ENCODE measurements around the gene CEP85L. TPM values are rescaled to one million over a fixed set of nuclear protein-coding genes. Genes with fewer than 3 reads are reported as not detected.

The CEP85L gene
- total RNA-seq, 1 experiment from 2014 or later: 4.9 TPM

GRCh38 chr6:118535176-118535844, 116.1 kb downstream of the CEP85L start:
- ATAC-seq (no peak), DNase-seq (ENCODE audit: low read depth, low spot score) (no peak)
- intact Hi-C loops (cut with micrococcal nuclease): no loop called here
- Histone ChIP-seq H4K20me1 (ENCODE audit: insufficient read depth) (no peaks in the 10 kb centered on the region), H3K4me3 (replicated peaks in 1 of 2; ENCODE audit: low read depth in 1 of 2, low read length in 2 of 2) (no peak overlapping the region), H3K9me2 (ENCODE audit: insufficient read depth) (no peaks in the 10 kb centered on the region), H3K9me3 (ENCODE audit: control insufficient read depth in 1 of 2, insufficient read depth in 1 of 2, low read depth in 1 of 2, low read length in 2 of 2) (no peaks in the 10 kb centered on the region), H3K79me2 (ENCODE audit: insufficient read depth, low read length) (no peaks in the 10 kb centered on the region), H3K36me3 (ENCODE audit: control insufficient read depth in 1 of 2, insufficient read depth in 2 of 2, low read length in 2 of 2) (no peaks in the 10 kb centered on the region), H3K27ac (ENCODE audit: low read depth, low read length) (no peak overlapping the region), H3K27me3 (ENCODE audit: insufficient read depth, low read length) (no peaks in the 10 kb centered on the region), H3K4me1 (ENCODE audit: control insufficient read depth in 1 of 2, insufficient read depth in 2 of 2, low read length in 2 of 2) (no peaks in the 10 kb centered on the region), H3K4me2 (ENCODE audit: low read length) (no peak overlapping the region), H2AFZ (ENCODE audit: low read depth, low read length, poor library complexity, severe bottlenecking) (no peak overlapping the region), H3K9ac (ENCODE audit: low read length) (no peak overlapping the region)
- TF ChIP-seq YY1 (IDR thresholded peaks at IDR 0.05; ENCODE audit: extremely low read depth, insufficient replicate concordance, low read depth, low read length): no peak
- TF ChIP-seq FOSL1 (IDR thresholded peaks at IDR 0.05; ENCODE audit: low read depth): no peak
- no peak for TF ChIP-seq EZH2 (IDR thresholded peaks at IDR 0.05)
- TF ChIP-seq TCF7L2 (IDR thresholded peaks at IDR 0.05; ENCODE audit: borderline replicate concordance, extremely low read depth, insufficient read depth, insufficient read length): no peak
- TF ChIP-seq MAX (IDR thresholded peaks at IDR 0.05): no peak
- ChIA-PET POLR2A (no interaction called here), CTCF (no interaction called here), RAD21 (ENCODE audit: low non-redundant PET in 1 of 2, low total read pairs in 2 of 2, uncharacterized antibody in 2 of 2, unreplicated experiment in 2 of 2) (no interaction called here)
- no TSS peak for BruUV-seq (replicated peaks)

GRCh38 chr6:118530942-118531341, 120.4 kb downstream of the CEP85L start:
- H3K36me3 ChIP-seq (ENCODE audit: control insufficient read depth in 1 of 2, insufficient read depth in 2 of 2, low read length in 2 of 2): no peaks in the 10 kb centered on the region

More at GRCh38 chr6:118530942-118531341, 120.4 kb downstream of the CEP85L start:
- H3K4me1 ChIP-seq (ENCODE audit: control insufficient read depth in 1 of 2, insufficient read depth in 2 of 2, low read length in 2 of 2): no peaks in the 10 kb centered on the region
- intact Hi-C loops (cut with micrococcal nuclease): no loop called here
- DNase-seq (ENCODE audit: low read depth, low spot score): no peak
- CTCF ChIA-PET: no interaction called here
- POLR2A ChIA-PET: no interaction called here
- H3K79me2 ChIP-seq (ENCODE audit: insufficient read depth, low read length): no peaks in the 10 kb centered on the region
- no peak overlapping the region for H3K9ac ChIP-seq (ENCODE audit: low read length)
- RAD21 ChIA-PET (ENCODE audit: low non-redundant PET in 1 of 2, low total read pairs in 2 of 2, uncharacterized antibody in 2 of 2, unreplicated experiment in 2 of 2): no interaction called here
- no TSS peak for BruUV-seq (replicated peaks)
- H4K20me1 ChIP-seq (ENCODE audit: insufficient read depth): no peaks in the 10 kb centered on the region
- H3K9me3 ChIP-seq (ENCODE audit: control insufficient read depth in 1 of 2, insufficient read depth in 1 of 2, low read depth in 1 of 2, low read length in 2 of 2): no peaks in the 10 kb centered on the region
- no peak for TF ChIP-seq POLR2A (IDR thresholded peaks at IDR 0.05; ENCODE audit: borderline replicate concordance, extremely low read depth, insufficient read depth, insufficient read length)
- no peak for TF ChIP-seq MAX (IDR thresholded peaks at IDR 0.05)
- no peak for TF ChIP-seq JUND (IDR thresholded peaks at IDR 0.05)
- TF ChIP-seq ZFX (IDR thresholded peaks at IDR 0.05): no peak
- H2AFZ ChIP-seq (ENCODE audit: low read depth, low read length, poor library complexity, severe bottlenecking): no peak overlapping the region
- no peaks in the 10 kb centered on the region for H3K9me2 ChIP-seq (ENCODE audit: insufficient read depth)
- H3K4me2 ChIP-seq (ENCODE audit: low read length): no peak overlapping the region
- H3K27me3 ChIP-seq (ENCODE audit: insufficient read depth, low read length): no peaks in the 10 kb centered on the region
- H3K4me3 ChIP-seq (replicated peaks in 1 of 2; ENCODE audit: low read depth in 1 of 2, low read length in 2 of 2): no peak overlapping the region
- H3K27ac ChIP-seq (ENCODE audit: low read depth, low read length): no peak overlapping the region
- no peak for ATAC-seq

Data from HCT116 (cell line).